Stimulated activated effector memory CD8-positive, alpha-beta T cell treated with anti-CD3 and anti-CD28 coated beads, Interleukin-12 subunit alpha, Interleukin-12 subunit beta, amount 100 ng/mL, for 72 hours (primary cell): ENCODE measurements around the gene USP1.

Experiments used
- ATAC-seq: fragments of 150-1000 bp; cut with Tn5 transposase; 2 replicates; pipeline ENCODE4 v1.10.0; 2021
- DNase-seq, 2 donors: peaks; one replicate each; pipeline ENCODE4 v3.0.0; 2021 to 2022; ENCODE audit warnings: low spot score in 2 of 2
- H3K27ac Mint-ChIP-seq: one replicate; pipeline ENCODE4 v1.8.0; 2022; ENCODE audit warnings: mild to moderate bottlenecking, mixed read lengths
- H3K36me3 Mint-ChIP-seq: one replicate; pipeline ENCODE4 v1.8.0; 2022; ENCODE audit warnings: mild to moderate bottlenecking, mixed read lengths
- H3K4me1 Mint-ChIP-seq: one replicate; pipeline ENCODE4 v1.8.0; 2022; ENCODE audit warnings: mixed read lengths
- H3K4me3 Mint-ChIP-seq: one replicate; pipeline ENCODE4 v1.8.0; 2022; ENCODE audit warnings: mild to moderate bottlenecking, mixed read lengths
- H3K9me3 Mint-ChIP-seq: one replicate; pipeline ENCODE4 v1.8.0; 2022; ENCODE audit warnings: mixed read lengths

Gene USP1

DNA sequence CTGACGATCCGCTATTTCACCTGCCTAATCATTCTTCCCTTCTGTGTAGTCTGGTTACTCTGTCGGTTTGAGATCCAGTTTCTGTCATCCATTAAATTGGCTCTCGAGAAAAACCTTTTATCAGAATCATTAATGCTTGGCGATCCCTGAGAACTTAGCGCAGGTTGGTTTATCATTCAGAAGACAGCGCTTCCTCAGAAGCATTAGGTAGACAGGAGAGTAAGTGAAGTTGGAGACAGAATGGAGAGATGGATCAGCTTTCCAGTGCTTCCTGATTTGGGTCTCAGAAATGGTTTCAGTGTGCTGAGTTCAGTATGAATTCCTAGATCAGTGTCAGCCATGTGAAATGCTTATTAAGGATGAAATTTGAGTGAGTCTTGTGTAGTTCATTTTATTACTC lies 1.3 kb downstream of the USP1 start:
- DNase-seq, result no peak
- ATAC-seq, result no peak

GRCh38 chr1:62439652-62440371 lies 3.0 kb downstream of the USP1 start:
- ATAC-seq, result no peak
- peak overlapping the region; percentile 32 for H3K27ac Mint-ChIP-seq
- H3K9me3 Mint-ChIP-seq, result peaks cover 2% of the 10 kb centered on the region
- DNase-seq, result no peak
- peaks cover 82% of the 10 kb centered on the region for H3K36me3 Mint-ChIP-seq
- peak overlapping the region; percentile 85 for H3K4me3 Mint-ChIP-seq
- H3K4me1 Mint-ChIP-seq, result peaks cover 19% of the 10 kb centered on the region

More for the DNA sequence above, 1.3 kb downstream of the USP1 start:
- peak overlapping the region; percentile 98 for H3K27ac Mint-ChIP-seq
- H3K4me1 Mint-ChIP-seq, result peaks cover 19% of the 10 kb centered on the region
- H3K4me3 Mint-ChIP-seq, result peak overlapping the region; percentile 85
- H3K36me3 Mint-ChIP-seq, result peaks cover 65% of the 10 kb centered on the region
- peaks cover 2% of the 10 kb centered on the region for H3K9me3 Mint-ChIP-seq

- peaks cover 100% of the 10 kb centered on the region for H3K36me3 Mint-ChIP-seq
- H3K4me3 Mint-ChIP-seq, result no peak overlapping the region
- ATAC-seq, result no peak
- H3K9me3 Mint-ChIP-seq, result no peaks in the 10 kb centered on the region
- peaks cover 14% of the 10 kb centered on the region for H3K4me1 Mint-ChIP-seq
- DNase-seq, result no peak
- no peak overlapping the region for H3K27ac Mint-ChIP-seq
These were observed 7.9 kb downstream of the USP1 start for GRCh38 chr1:62444701-62445100.

DNA sequence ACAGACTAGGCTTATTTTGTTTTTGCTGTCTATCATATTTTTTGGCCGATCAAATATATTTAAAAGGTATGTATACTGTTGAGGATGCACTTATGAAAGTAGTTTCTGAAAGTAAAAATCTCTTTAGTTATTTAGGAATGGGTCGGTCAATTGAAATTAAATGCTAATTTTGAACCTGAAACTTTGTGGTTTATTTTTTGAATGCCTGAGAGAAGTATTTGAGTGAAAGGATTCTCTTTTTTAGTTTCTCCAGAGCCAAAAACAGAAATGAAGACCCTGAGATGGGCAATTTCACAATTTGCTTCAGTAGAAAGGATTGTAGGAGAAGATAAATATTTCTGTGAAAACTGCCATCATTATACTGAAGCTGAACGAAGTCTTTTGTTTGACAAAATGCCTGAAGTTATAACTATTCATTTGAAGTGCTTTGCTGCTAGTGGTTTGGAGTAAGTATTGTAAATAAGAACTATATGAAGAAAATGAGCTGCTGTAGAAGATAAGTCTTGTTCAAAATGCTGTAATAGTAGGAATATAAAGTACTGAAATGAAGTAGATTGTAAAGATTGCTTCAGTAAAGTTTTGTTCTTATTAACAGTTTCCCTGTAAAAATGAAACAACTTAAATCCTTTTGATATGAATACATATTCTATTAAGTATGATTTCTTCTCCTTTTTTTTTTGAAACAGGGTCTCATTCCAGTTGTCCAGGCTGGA lies 11.5 kb downstream of the USP1 start:
- peaks cover 15% of the 10 kb centered on the region for H3K4me1 Mint-ChIP-seq
- H3K36me3 Mint-ChIP-seq, result peaks cover 100% of the 10 kb centered on the region
- ATAC-seq, result peak; percentile 65
- peak overlapping the region; percentile 71 for H3K27ac Mint-ChIP-seq
- no peaks in the 10 kb centered on the region for H3K9me3 Mint-ChIP-seq
- H3K4me3 Mint-ChIP-seq, result no peak overlapping the region
- no peak for DNase-seq

GRCh38 chr1:62450301-62450700 lies 13.5 kb downstream of the USP1 start:
- H3K4me1 Mint-ChIP-seq, result peaks cover 15% of the 10 kb centered on the region
- H3K27ac Mint-ChIP-seq, result no peak overlapping the region
- no peak for DNase-seq
- H3K9me3 Mint-ChIP-seq, result no peaks in the 10 kb centered on the region
- no peak overlapping the region for H3K4me3 Mint-ChIP-seq
- H3K36me3 Mint-ChIP-seq, result peaks cover 100% of the 10 kb centered on the region
- ATAC-seq, result no peak

DNA sequence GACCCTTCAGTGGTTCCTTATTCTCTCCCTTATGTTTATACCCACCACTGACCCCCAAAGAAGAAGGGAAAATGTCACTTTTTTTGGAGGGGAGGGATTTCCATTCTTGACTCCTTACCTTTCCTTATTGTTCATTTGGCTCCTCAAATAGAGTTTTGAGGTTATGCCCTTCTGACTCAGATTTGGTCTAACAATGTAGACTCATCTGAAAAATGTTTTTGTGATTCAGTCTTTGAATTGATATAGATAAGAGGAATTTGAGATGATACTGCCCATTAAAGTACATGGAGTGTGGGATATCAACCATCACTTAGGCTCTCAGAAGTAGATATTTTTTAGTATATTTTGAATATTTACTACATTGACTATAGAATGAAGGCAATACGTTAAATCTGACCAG lies 16.1 kb downstream of the USP1 start:
- peaks cover 75% of the 10 kb centered on the region for H3K36me3 Mint-ChIP-seq
- no peaks in the 10 kb centered on the region for H3K9me3 Mint-ChIP-seq
- ATAC-seq (peak; percentile 50), DNase-seq (no peak)
- peaks cover 15% of the 10 kb centered on the region for H3K4me1 Mint-ChIP-seq
- H3K27ac Mint-ChIP-seq, result no peak overlapping the region
- H3K4me3 Mint-ChIP-seq, result no peak overlapping the region

DNA sequence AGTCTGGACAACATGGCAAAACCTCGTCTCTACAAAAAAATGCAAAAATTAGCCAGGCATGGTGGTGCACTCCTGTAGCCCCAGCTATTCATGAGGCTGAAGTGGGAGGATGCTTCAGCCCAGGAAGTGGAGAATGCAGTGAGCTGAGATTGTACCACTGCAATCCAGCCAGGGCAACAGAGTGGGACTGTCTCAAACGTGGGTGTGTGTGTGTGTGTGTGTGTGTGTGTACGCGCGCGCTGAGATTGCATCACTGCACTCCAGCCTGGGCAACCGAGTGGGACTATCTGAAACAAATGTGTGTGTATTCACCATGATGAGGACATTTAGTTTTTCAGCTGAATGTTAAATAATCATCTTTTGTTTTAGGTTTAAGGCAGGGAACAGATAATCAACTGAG lies 21.1 kb downstream of the USP1 start:
- Mint-ChIP-seq H3K4me3 (no peak overlapping the region), H3K9me3 (no peaks in the 10 kb centered on the region), H3K36me3 (peaks cover 25% of the 10 kb centered on the region), H3K27ac (no peak overlapping the region), H3K4me1 (no peaks in the 10 kb centered on the region)
- no peak for DNase-seq
- no peak for ATAC-seq

- H3K36me3 Mint-ChIP-seq, result no peaks in the 10 kb centered on the region
- H3K27ac Mint-ChIP-seq, result no peak overlapping the region
- DNase-seq, result no peak
- ATAC-seq, result peak; percentile 57
- H3K4me3 Mint-ChIP-seq, result no peak overlapping the region
- no peaks in the 10 kb centered on the region for H3K9me3 Mint-ChIP-seq
- no peaks in the 10 kb centered on the region for H3K4me1 Mint-ChIP-seq
These were observed 25.5 kb downstream of the USP1 start for GRCh38 chr1:62462370-62462769.

DNA sequence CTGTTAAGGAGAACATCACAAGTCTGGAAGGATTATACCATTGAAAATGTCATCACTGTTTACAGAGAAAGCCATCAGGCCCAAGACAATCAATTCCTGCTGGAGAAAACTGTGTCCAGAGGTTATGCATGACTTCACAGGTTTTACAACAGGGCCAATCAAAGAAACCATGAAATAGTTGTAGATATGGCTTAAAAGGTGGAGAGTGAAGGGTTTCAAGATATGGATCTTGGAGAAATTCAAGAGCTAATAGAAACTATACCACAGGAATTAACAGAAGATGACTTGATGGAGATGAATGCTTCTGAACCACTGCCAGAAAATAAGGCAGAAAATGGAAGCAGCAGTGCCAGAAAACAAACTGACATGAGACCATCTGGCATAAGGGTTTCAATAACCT lies 30.2 kb downstream of the USP1 start:
- Mint-ChIP-seq H3K27ac (no peak overlapping the region), H3K4me3 (no peak overlapping the region), H3K4me1 (no peaks in the 10 kb centered on the region), H3K36me3 (peaks cover 6% of the 10 kb centered on the region), H3K9me3 (no peaks in the 10 kb centered on the region)
- DNase-seq (no peak), ATAC-seq (no peak)

- Mint-ChIP-seq H3K9me3 (no peaks in the 10 kb centered on the region), H3K4me3 (no peak overlapping the region), H3K4me1 (no peaks in the 10 kb centered on the region), H3K36me3 (peaks cover 21% of the 10 kb centered on the region), H3K27ac (no peak overlapping the region)
- ATAC-seq (no peak), DNase-seq (no peak)
These were observed 39.8 kb downstream of the USP1 start for GRCh38 chr1:62476525-62477219.

- Mint-ChIP-seq H3K4me3 (no peak overlapping the region), H3K9me3 (no peaks in the 10 kb centered on the region), H3K36me3 (no peaks in the 10 kb centered on the region), H3K4me1 (no peaks in the 10 kb centered on the region), H3K27ac (no peak overlapping the region)
- no peak for DNase-seq
- no peak for ATAC-seq
These were observed 44.8 kb downstream of the USP1 start for GRCh38 chr1:62481681-62482080.

GRCh38 chr1:62484824-62485468 lies 48.1 kb downstream of the USP1 start:
- Mint-ChIP-seq H3K27ac (no peak overlapping the region), H3K9me3 (no peaks in the 10 kb centered on the region), H3K4me3 (no peak overlapping the region), H3K36me3 (peaks cover 8% of the 10 kb centered on the region), H3K4me1 (no peaks in the 10 kb centered on the region)
- ATAC-seq (no peak), DNase-seq (no peak)

GRCh38 chr1:62487956-62488355 lies 51.1 kb downstream of the USP1 start:
- no peaks in the 10 kb centered on the region for H3K9me3 Mint-ChIP-seq
- H3K4me1 Mint-ChIP-seq, result no peaks in the 10 kb centered on the region
- ATAC-seq (no peak), DNase-seq (no peak)
- H3K27ac Mint-ChIP-seq, result no peak overlapping the region
- H3K4me3 Mint-ChIP-seq, result no peak overlapping the region
- peaks cover 24% of the 10 kb centered on the region for H3K36me3 Mint-ChIP-seq

GRCh38 chr1:62492521-62492920 lies 55.7 kb downstream of the USP1 start:
- no peaks in the 10 kb centered on the region for H3K4me1 Mint-ChIP-seq
- no peak overlapping the region for H3K27ac Mint-ChIP-seq
- DNase-seq (no peak), ATAC-seq (no peak)
- no peak overlapping the region for H3K4me3 Mint-ChIP-seq
- H3K9me3 Mint-ChIP-seq, result no peaks in the 10 kb centered on the region
- peaks cover 24% of the 10 kb centered on the region for H3K36me3 Mint-ChIP-seq

- H3K4me3 Mint-ChIP-seq, result no peak overlapping the region
- no peak for DNase-seq
These were observed 56.8 kb downstream of the USP1 start for GRCh38 chr1:62493656-62494055.

More at GRCh38 chr1:62493656-62494055, 56.8 kb downstream of the USP1 start:
- no peak overlapping the region for H3K27ac Mint-ChIP-seq
- H3K4me1 Mint-ChIP-seq, result no peaks in the 10 kb centered on the region
- no peak for ATAC-seq
- H3K36me3 Mint-ChIP-seq, result peaks cover 17% of the 10 kb centered on the region
- no peaks in the 10 kb centered on the region for H3K9me3 Mint-ChIP-seq
